ENCODE data around the gene ADGRF5.

The ADGRF5 gene

GRCh38 chr6:46904117-46904516 is 17.6 kb downstream of the ADGRF5 start:
- DNase-seq (ENCODE audit: low spot score), result no peak
- TF ChIP-seq CTCF (IDR thresholded peaks at IDR 0.05; ENCODE audit: poor library complexity, severe bottlenecking), result no peak
- no peak overlapping the region for H3K27ac ChIP-seq (ENCODE audit: poor library complexity, severe bottlenecking)
- H3K4me1 ChIP-seq (ENCODE audit: insufficient read depth, poor library complexity, severe bottlenecking), result no peaks in the 10 kb centered on the region
- H3K36me3 ChIP-seq (ENCODE audit: low read depth), result no peaks in the 10 kb centered on the region
- no peak for ATAC-seq (ENCODE audit: low read depth)
- H3K9me3 ChIP-seq (ENCODE audit: severe bottlenecking), result no peaks in the 10 kb centered on the region
- H3K27me3 ChIP-seq (ENCODE audit: insufficient read depth, poor library complexity, severe bottlenecking), result no peaks in the 10 kb centered on the region
- no peak overlapping the region for H3K4me3 ChIP-seq (ENCODE audit: severe bottlenecking)

GRCh38 chr6:46903175-46903574 is 18.6 kb downstream of the ADGRF5 start:
- H3K27ac ChIP-seq (ENCODE audit: poor library complexity, severe bottlenecking), result no peak overlapping the region
- no peak overlapping the region for H3K4me3 ChIP-seq (ENCODE audit: severe bottlenecking)
- no peaks in the 10 kb centered on the region for H3K27me3 ChIP-seq (ENCODE audit: insufficient read depth, poor library complexity, severe bottlenecking)
- no peak for TF ChIP-seq CTCF (IDR thresholded peaks at IDR 0.05; ENCODE audit: poor library complexity, severe bottlenecking)
- no peaks in the 10 kb centered on the region for H3K9me3 ChIP-seq (ENCODE audit: severe bottlenecking)
- H3K4me1 ChIP-seq (ENCODE audit: insufficient read depth, poor library complexity, severe bottlenecking), result no peaks in the 10 kb centered on the region
- no peaks in the 10 kb centered on the region for H3K36me3 ChIP-seq (ENCODE audit: low read depth)
- DNase-seq (ENCODE audit: low spot score), result no peak
- ATAC-seq (ENCODE audit: low read depth), result no peak

- ATAC-seq (ENCODE audit: low read depth) (no peak), DNase-seq (ENCODE audit: low spot score) (no peak)
- H3K9me3 ChIP-seq (ENCODE audit: severe bottlenecking), result no peaks in the 10 kb centered on the region
- H3K4me1 ChIP-seq (ENCODE audit: insufficient read depth, poor library complexity, severe bottlenecking), result no peaks in the 10 kb centered on the region
- H3K36me3 ChIP-seq (ENCODE audit: low read depth), result no peaks in the 10 kb centered on the region
- H3K4me3 ChIP-seq (ENCODE audit: severe bottlenecking), result no peak overlapping the region
- TF ChIP-seq CTCF (IDR thresholded peaks at IDR 0.05; ENCODE audit: poor library complexity, severe bottlenecking), result no peak
- no peak overlapping the region for H3K27ac ChIP-seq (ENCODE audit: poor library complexity, severe bottlenecking)
- H3K27me3 ChIP-seq (ENCODE audit: insufficient read depth, poor library complexity, severe bottlenecking), result no peaks in the 10 kb centered on the region
These were observed 19.8 kb downstream of the ADGRF5 start for GRCh38 chr6:46901882-46902314.

- Histone ChIP-seq H3K27me3 (ENCODE audit: insufficient read depth, poor library complexity, severe bottlenecking) (no peaks in the 10 kb centered on the region), H3K27ac (ENCODE audit: poor library complexity, severe bottlenecking) (no peak overlapping the region), H3K9me3 (ENCODE audit: severe bottlenecking) (no peaks in the 10 kb centered on the region), H3K4me3 (ENCODE audit: severe bottlenecking) (no peak overlapping the region), H3K4me1 (ENCODE audit: insufficient read depth, poor library complexity, severe bottlenecking) (no peaks in the 10 kb centered on the region), H3K36me3 (ENCODE audit: low read depth) (no peaks in the 10 kb centered on the region)
- no peak for ATAC-seq (ENCODE audit: low read depth)
- no peak for DNase-seq (ENCODE audit: low spot score)
- no peak for TF ChIP-seq CTCF (IDR thresholded peaks at IDR 0.05; ENCODE audit: poor library complexity, severe bottlenecking)
These were observed 21.5 kb downstream of the ADGRF5 start for GRCh38 chr6:46900266-46900665.

- no peak overlapping the region for H3K4me3 ChIP-seq (ENCODE audit: severe bottlenecking)
- DNase-seq (ENCODE audit: low spot score) (no peak), ATAC-seq (ENCODE audit: low read depth) (no peak)
- no peaks in the 10 kb centered on the region for H3K27me3 ChIP-seq (ENCODE audit: insufficient read depth, poor library complexity, severe bottlenecking)
- no peak for TF ChIP-seq CTCF (IDR thresholded peaks at IDR 0.05; ENCODE audit: poor library complexity, severe bottlenecking)
- no peaks in the 10 kb centered on the region for H3K9me3 ChIP-seq (ENCODE audit: severe bottlenecking)
- no peak overlapping the region for H3K27ac ChIP-seq (ENCODE audit: poor library complexity, severe bottlenecking)
- H3K36me3 ChIP-seq (ENCODE audit: low read depth), result no peaks in the 10 kb centered on the region
- H3K4me1 ChIP-seq (ENCODE audit: insufficient read depth, poor library complexity, severe bottlenecking), result no peaks in the 10 kb centered on the region
These were observed 22.1 kb downstream of the ADGRF5 start for GRCh38 chr6:46899659-46900058.

Data from RWPE2 (cell line).